Panc1 (cell line): Measurements from ENCODE around the gene FAM204A. TPM values are rescaled to one million over a fixed set of nuclear protein-coding genes. Genes with fewer than 3 reads are reported as not detected.

Experiments
- ATAC-seq: fragments of 200-7000 bp; cut with Tn5 transposase; 2 replicates; pipeline ENCODE4 v1.9.1; 2020; ENCODE audit warnings: mild to moderate bottlenecking, moderate library complexity
- BruUV-seq: library from RNA; stranded (reverse); fragments of 400-500 nt; replicated peaks from 2 replicates; lab custom pipeline; 2021; lab: Mats Ljungman, UMichigan
- CTCF ChIA-PET: fragments of 300-600 bp; sonication (Branson Sonifier 250); formaldehyde crosslinking; loops from one replicate; lab custom pipeline; 2022; ENCODE audit warnings: antibody characterized with exemption; lab: Charles Lee
- POLR2A ChIA-PET: fragments of 300-600 bp; sonication (Branson Sonifier 250); formaldehyde crosslinking; loops from one replicate; lab custom pipeline; 2022; ENCODE audit warnings: antibody characterized with exemption; lab: Charles Lee
- DNase-seq: peaks from one replicate; pipeline ENCODE4 v3.0.0-alpha.2; 2010; ENCODE audit warnings: low read depth, low spot score
- H3K27ac ChIP-seq: 2 replicates; pipeline ENCODE4 v1.5.1; 2011; ENCODE audit warnings: mild to moderate bottlenecking, low read length, inconsistent platforms
- H3K27me3 ChIP-seq: fragments of 200-500 bp; sonication (Bioruptor generic); 2 replicates; pipeline ENCODE4 v1.6.0; 2014; ENCODE audit warnings: low read length, inconsistent platforms; ENCODE audit not compliant: control insufficient read depth, insufficient read depth
- H3K36me3 ChIP-seq: fragments of 200-500 bp; sonication (Bioruptor generic); 2 replicates; pipeline ENCODE4 v1.5.1; 2014; ENCODE audit warnings: inconsistent platforms, mild to moderate bottlenecking, low read length, moderate library complexity; ENCODE audit not compliant: control insufficient read depth, insufficient read depth
- H3K4me1 ChIP-seq: 2 replicates; pipeline ENCODE4 v1.5.1; 2011; ENCODE audit warnings: inconsistent platforms, mild to moderate bottlenecking, low read length, moderate library complexity; ENCODE audit not compliant: control insufficient read depth, insufficient read depth
- H3K4me3 ChIP-seq, 2 experiments: 2 replicates each; pipeline ENCODE4 v1.5.1; 2011 to 2012; ENCODE audit warnings: low read depth in 2 of 2, low read length in 2 of 2, mild to moderate bottlenecking in 2 of 2, inconsistent platforms in 1 of 2, moderate library complexity in 1 of 2
- H3K9me3 ChIP-seq: fragments of 200-500 bp; sonication (Bioruptor generic); 2 replicates; pipeline ENCODE4 v1.5.1; 2014; ENCODE audit warnings: low read depth, mild to moderate bottlenecking, inconsistent platforms, low read length, moderate library complexity; ENCODE audit not compliant: control insufficient read depth, insufficient read depth
- POLR2AphosphoS5 ChIP-seq: IDR thresholded peaks from 2 replicates; pipeline ENCODE4 v1.6.1; 2012; ENCODE audit warnings: mild to moderate bottlenecking, low read depth, low read length, moderate library complexity
- SIN3A ChIP-seq: IDR thresholded peaks from 2 replicates; pipeline ENCODE4 v1.6.1; 2012; ENCODE audit warnings: low read depth, mild to moderate bottlenecking, low read length, moderate library complexity, borderline replicate concordance; ENCODE audit not compliant: insufficient read depth
- TCF7L2 ChIP-seq: IDR thresholded peaks from 2 replicates; pipeline ENCODE4 v1.6.1; 2011; ENCODE audit warnings: mild to moderate bottlenecking, low read depth, low read length, inconsistent platforms
- in situ Hi-C: cut with HindIII; loops from 2 replicates; pipeline ENCODE4 v1.10.0; 2016; ENCODE audit warnings: low sequenced_read_pairs, low pct_unique_long_range_greater_than_20kb
- intact Hi-C: fragments of 100-400 bp; cut with micrococcal nuclease; formaldehyde crosslinking; loops from one replicate; pipeline ENCODE4 v1.10.0; 2022; ENCODE audit not compliant: unreplicated experiment
- total RNA-seq: library from RNA; stranded (reverse); gene quantifications from one replicate; pipeline ENCODE4 v1.2.1, GENCODE V29; 2021; ENCODE audit not compliant: unreplicated experiment
- TF ChIP-seq, protein P1 (sequence below), 2 experiments: IDR thresholded peaks; 2 replicates each; pipeline ENCODE4 v1.6.1; 2011 to 2012; ENCODE audit warnings: low read depth in 2 of 2, control low read depth in 1 of 2, low read length in 1 of 2, mild to moderate bottlenecking in 1 of 2, moderate library complexity in 1 of 2; ENCODE audit not compliant: insufficient read depth in 1 of 2
- TF ChIP-seq, protein P2 (sequence below): fragments of 450-650 bp; IDR thresholded peaks from 2 replicates; pipeline ENCODE4 v1.5.1; 2017; ENCODE audit warnings: mild to moderate bottlenecking

Gene FAM204A
- total RNA-seq, 1 experiment from 2014 or later: 69.1 TPM

DNA sequence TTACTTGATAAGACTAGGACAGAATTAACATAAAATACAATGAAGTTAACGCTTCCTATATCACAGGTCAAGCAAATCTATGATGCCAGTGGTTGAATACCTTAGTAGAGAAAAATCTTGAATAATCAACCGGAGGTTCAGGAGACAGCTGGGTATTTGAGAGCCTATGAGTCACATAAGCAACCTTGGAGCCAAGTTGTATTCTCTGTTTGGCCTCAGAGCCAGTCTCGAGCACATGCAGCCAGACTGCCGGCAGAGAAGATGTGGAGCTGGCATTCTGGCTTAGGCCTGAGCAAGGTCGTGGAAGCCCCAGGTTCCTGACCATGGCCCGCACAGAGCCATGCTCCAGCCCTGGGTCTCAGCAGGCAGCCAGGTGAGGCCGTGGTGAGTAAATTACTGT, 90.3 kb downstream of the FAM204A start:
- in situ Hi-C loops (no loop called here), intact Hi-C loops (loop anchor here (5.0 to 10.0 kb wide), 2 partner anchors 173 to 759 kb away; no protein-coding TSS in a partner anchor)
- TF ChIP-seq SIN3A (no peak), POLR2AphosphoS5 (no peak), TCF7L2 (no peak)
- TF ChIP-seq, protein P1, sequence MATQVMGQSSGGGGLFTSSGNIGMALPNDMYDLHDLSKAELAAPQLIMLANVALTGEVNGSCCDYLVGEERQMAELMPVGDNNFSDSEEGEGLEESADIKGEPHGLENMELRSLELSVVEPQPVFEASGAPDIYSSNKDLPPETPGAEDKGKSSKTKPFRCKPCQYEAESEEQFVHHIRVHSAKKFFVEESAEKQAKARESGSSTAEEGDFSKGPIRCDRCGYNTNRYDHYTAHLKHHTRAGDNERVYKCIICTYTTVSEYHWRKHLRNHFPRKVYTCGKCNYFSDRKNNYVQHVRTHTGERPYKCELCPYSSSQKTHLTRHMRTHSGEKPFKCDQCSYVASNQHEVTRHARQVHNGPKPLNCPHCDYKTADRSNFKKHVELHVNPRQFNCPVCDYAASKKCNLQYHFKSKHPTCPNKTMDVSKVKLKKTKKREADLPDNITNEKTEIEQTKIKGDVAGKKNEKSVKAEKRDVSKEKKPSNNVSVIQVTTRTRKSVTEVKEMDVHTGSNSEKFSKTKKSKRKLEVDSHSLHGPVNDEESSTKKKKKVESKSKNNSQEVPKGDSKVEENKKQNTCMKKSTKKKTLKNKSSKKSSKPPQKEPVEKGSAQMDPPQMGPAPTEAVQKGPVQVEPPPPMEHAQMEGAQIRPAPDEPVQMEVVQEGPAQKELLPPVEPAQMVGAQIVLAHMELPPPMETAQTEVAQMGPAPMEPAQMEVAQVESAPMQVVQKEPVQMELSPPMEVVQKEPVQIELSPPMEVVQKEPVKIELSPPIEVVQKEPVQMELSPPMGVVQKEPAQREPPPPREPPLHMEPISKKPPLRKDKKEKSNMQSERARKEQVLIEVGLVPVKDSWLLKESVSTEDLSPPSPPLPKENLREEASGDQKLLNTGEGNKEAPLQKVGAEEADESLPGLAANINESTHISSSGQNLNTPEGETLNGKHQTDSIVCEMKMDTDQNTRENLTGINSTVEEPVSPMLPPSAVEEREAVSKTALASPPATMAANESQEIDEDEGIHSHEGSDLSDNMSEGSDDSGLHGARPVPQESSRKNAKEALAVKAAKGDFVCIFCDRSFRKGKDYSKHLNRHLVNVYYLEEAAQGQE (IDR thresholded peaks at IDR 0.05; ENCODE audit: insufficient read depth in 1 of 2, low read depth in 2 of 2, low read length in 1 of 2): no peak
- TF ChIP-seq, protein P2, sequence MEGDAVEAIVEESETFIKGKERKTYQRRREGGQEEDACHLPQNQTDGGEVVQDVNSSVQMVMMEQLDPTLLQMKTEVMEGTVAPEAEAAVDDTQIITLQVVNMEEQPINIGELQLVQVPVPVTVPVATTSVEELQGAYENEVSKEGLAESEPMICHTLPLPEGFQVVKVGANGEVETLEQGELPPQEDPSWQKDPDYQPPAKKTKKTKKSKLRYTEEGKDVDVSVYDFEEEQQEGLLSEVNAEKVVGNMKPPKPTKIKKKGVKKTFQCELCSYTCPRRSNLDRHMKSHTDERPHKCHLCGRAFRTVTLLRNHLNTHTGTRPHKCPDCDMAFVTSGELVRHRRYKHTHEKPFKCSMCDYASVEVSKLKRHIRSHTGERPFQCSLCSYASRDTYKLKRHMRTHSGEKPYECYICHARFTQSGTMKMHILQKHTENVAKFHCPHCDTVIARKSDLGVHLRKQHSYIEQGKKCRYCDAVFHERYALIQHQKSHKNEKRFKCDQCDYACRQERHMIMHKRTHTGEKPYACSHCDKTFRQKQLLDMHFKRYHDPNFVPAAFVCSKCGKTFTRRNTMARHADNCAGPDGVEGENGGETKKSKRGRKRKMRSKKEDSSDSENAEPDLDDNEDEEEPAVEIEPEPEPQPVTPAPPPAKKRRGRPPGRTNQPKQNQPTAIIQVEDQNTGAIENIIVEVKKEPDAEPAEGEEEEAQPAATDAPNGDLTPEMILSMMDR: no peak
- Histone ChIP-seq H3K36me3 (no peaks in the 10 kb centered on the region), H3K27ac (no peak overlapping the region), H3K9me3 (no peaks in the 10 kb centered on the region), H3K4me1 (no peaks in the 10 kb centered on the region), H3K4me3 (no peak overlapping the region), H3K27me3 (peaks cover 28% of the 10 kb centered on the region)
- DNase-seq (no peak), ATAC-seq (no peak)
- BruUV-seq: no TSS peak
- ChIA-PET CTCF (no interaction called here), POLR2A (no interaction called here)

DNA sequence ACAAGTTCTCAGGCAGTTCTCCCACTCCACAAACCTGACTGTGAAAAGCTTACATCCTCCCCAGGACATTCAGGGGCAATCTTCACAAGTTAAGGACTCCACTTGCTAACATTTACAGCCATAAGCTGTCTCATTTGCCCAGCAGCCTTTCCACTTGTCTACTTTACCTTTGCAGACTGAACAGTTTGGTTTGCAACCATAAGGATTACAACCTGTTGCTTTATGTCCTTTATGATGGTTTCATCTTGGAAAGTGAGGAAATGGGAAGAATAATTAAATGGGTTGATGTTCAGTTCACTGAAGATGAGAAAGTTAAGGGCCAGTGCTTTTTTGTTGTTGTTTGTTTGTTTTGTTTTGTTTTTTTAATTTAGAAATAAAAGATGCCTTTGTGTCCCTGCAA, 92.4 kb downstream of the FAM204A start:
- intact Hi-C loops: loop anchor here (5.0 to 10.0 kb wide), 3 partner anchors 175 to 757 kb away; partner anchors contain the start of gene RAB11FIP2
- no TSS peak for BruUV-seq
- H3K9me3 ChIP-seq: no peaks in the 10 kb centered on the region
- ChIA-PET CTCF (no interaction called here), POLR2A (no interaction called here)
- no peaks in the 10 kb centered on the region for H3K4me1 ChIP-seq
- no peak overlapping the region for H3K27ac ChIP-seq
- no peak overlapping the region for H3K4me3 ChIP-seq
- DNase-seq: no peak
- in situ Hi-C loops: no loop called here
- no peaks in the 10 kb centered on the region for H3K36me3 ChIP-seq
- peaks cover 27% of the 10 kb centered on the region for H3K27me3 ChIP-seq
- TF ChIP-seq SIN3A (no peak), TCF7L2 (no peak), POLR2AphosphoS5 (no peak)
- TF ChIP-seq, protein P2: no peak
- TF ChIP-seq, protein P1 (IDR thresholded peaks at IDR 0.05; ENCODE audit: insufficient read depth in 1 of 2, low read depth in 2 of 2, low read length in 1 of 2): no peak
- no peak for ATAC-seq
